ENCODE results near the gene MTFMT. TPM values are rescaled to one million over a fixed set of nuclear protein-coding genes. Genes with fewer than 3 reads are reported as not detected.

MTFMT gene
- total and polyA plus RNA-seq, 2 of the 13 experiments (the other 11 are each of a cell fraction or from before 2014, with no cell fraction given), result 9.9 to 23.2 TPM

DNA sequence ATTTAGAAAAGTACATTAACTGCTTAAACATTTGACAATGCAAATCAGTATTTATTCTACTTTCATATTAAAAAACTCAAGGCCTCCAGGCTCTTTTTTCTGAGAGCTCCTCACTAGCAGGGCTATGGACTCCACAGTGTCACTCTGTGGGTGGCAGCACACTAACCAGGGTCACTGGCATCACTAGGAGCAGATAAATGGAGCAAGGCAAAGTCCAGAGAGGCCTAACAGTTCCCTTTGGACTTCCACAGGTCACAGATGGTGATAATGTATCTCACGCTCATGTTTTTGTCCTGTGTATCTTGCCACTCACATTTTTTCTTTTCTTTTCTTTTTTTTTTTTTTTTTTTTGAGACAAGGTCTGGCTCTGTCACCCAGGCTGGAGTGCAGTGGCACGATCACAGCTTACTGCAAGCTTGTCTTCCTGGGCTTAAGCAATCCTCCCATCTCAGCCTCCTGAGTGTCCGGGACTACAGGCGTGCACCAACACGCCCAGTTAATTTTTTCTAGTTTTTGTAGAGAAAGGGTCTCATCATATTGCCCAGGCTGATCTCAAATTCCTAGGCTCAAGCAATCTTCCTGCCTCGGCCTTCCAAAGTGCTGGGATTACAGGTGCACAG lies 47.5 kb downstream of the MTFMT start (continued):
- TF ChIP-seq, protein P1, sequence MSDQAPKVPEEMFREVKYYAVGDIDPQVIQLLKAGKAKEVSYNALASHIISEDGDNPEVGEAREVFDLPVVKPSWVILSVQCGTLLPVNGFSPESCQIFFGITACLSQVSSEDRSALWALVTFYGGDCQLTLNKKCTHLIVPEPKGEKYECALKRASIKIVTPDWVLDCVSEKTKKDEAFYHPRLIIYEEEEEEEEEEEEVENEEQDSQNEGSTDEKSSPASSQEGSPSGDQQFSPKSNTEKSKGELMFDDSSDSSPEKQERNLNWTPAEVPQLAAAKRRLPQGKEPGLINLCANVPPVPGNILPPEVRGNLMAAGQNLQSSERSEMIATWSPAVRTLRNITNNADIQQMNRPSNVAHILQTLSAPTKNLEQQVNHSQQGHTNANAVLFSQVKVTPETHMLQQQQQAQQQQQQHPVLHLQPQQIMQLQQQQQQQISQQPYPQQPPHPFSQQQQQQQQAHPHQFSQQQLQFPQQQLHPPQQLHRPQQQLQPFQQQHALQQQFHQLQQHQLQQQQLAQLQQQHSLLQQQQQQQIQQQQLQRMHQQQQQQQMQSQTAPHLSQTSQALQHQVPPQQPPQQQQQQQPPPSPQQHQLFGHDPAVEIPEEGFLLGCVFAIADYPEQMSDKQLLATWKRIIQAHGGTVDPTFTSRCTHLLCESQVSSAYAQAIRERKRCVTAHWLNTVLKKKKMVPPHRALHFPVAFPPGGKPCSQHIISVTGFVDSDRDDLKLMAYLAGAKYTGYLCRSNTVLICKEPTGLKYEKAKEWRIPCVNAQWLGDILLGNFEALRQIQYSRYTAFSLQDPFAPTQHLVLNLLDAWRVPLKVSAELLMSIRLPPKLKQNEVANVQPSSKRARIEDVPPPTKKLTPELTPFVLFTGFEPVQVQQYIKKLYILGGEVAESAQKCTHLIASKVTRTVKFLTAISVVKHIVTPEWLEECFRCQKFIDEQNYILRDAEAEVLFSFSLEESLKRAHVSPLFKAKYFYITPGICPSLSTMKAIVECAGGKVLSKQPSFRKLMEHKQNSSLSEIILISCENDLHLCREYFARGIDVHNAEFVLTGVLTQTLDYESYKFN (CRISPR knock-in tag; conservative IDR thresholded peaks at IDR 0.05), result peak; percentile 79
- TF ChIP-seq TEAD3 (CRISPR knock-in tag; optimal IDR thresholded peaks at IDR 0.05; ENCODE audit: borderline replicate concordance) (peak; percentile 18), CHCHD3 (CRISPR knock-in tag; IDR thresholded peaks at IDR 0.05) (no peak), ZNF33A (CRISPR knock-in tag; IDR thresholded peaks at IDR 0.05; ENCODE audit: borderline replicate concordance) (no peak), DNMT3B (CRISPR knock-in tag; conservative IDR thresholded peaks at IDR 0.05) (no peak), HOXD1 (CRISPR knock-in tag; IDR thresholded peaks at IDR 0.05) (no peak), ZNF510 (CRISPR knock-in tag; IDR thresholded peaks at IDR 0.05; ENCODE audit: low read depth) (no peak), ZNF451 (CRISPR knock-in tag; IDR thresholded peaks at IDR 0.05) (no peak), PAWR (CRISPR knock-in tag; IDR thresholded peaks at IDR 0.05; ENCODE audit: borderline replicate concordance) (no peak), GATA4 (IDR thresholded peaks at IDR 0.05; ENCODE audit: borderline replicate concordance, low read depth) (no peak), ADNP (CRISPR knock-in tag; IDR thresholded peaks at IDR 0.05) (no peak), ZNF282 (IDR thresholded peaks at IDR 0.05; ENCODE audit: partially characterized antibody) (no peak)
- TF ChIP-seq, protein P2, sequence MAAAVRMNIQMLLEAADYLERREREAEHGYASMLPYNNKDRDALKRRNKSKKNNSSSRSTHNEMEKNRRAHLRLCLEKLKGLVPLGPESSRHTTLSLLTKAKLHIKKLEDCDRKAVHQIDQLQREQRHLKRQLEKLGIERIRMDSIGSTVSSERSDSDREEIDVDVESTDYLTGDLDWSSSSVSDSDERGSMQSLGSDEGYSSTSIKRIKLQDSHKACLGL (CRISPR knock-in tag; IDR thresholded peaks at IDR 0.05), result no peak
- TF ChIP-seq, protein P3, sequence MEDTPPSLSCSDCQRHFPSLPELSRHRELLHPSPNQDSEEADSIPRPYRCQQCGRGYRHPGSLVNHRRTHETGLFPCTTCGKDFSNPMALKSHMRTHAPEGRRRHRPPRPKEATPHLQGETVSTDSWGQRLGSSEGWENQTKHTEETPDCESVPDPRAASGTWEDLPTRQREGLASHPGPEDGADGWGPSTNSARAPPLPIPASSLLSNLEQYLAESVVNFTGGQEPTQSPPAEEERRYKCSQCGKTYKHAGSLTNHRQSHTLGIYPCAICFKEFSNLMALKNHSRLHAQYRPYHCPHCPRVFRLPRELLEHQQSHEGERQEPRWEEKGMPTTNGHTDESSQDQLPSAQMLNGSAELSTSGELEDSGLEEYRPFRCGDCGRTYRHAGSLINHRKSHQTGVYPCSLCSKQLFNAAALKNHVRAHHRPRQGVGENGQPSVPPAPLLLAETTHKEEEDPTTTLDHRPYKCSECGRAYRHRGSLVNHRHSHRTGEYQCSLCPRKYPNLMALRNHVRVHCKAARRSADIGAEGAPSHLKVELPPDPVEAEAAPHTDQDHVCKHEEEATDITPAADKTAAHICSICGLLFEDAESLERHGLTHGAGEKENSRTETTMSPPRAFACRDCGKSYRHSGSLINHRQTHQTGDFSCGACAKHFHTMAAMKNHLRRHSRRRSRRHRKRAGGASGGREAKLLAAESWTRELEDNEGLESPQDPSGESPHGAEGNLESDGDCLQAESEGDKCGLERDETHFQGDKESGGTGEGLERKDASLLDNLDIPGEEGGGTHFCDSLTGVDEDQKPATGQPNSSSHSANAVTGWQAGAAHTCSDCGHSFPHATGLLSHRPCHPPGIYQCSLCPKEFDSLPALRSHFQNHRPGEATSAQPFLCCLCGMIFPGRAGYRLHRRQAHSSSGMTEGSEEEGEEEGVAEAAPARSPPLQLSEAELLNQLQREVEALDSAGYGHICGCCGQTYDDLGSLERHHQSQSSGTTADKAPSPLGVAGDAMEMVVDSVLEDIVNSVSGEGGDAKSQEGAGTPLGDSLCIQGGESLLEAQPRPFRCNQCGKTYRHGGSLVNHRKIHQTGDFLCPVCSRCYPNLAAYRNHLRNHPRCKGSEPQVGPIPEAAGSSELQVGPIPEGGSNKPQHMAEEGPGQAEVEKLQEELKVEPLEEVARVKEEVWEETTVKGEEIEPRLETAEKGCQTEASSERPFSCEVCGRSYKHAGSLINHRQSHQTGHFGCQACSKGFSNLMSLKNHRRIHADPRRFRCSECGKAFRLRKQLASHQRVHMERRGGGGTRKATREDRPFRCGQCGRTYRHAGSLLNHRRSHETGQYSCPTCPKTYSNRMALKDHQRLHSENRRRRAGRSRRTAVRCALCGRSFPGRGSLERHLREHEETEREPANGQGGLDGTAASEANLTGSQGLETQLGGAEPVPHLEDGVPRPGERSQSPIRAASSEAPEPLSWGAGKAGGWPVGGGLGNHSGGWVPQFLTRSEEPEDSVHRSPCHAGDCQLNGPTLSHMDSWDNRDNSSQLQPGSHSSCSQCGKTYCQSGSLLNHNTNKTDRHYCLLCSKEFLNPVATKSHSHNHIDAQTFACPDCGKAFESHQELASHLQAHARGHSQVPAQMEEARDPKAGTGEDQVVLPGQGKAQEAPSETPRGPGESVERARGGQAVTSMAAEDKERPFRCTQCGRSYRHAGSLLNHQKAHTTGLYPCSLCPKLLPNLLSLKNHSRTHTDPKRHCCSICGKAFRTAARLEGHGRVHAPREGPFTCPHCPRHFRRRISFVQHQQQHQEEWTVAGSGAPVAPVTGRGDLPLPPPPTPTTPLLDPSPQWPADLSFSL (CRISPR knock-in tag; IDR thresholded peaks at IDR 0.05), result no peak
- TF ChIP-seq, protein P4, sequence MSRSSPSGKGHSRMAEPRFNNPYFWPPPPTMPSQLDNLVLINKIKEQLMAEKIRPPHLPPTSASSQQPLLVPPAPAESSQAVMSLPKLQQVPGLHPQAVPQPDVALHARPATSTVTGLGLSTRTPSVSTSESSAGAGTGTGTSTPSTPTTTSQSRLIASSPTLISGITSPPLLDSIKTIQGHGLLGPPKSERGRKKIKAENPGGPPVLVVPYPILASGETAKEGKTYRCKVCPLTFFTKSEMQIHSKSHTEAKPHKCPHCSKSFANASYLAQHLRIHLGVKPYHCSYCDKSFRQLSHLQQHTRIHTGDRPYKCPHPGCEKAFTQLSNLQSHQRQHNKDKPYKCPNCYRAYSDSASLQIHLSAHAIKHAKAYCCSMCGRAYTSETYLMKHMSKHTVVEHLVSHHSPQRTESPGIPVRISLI (CRISPR knock-in tag; IDR thresholded peaks at IDR 0.05; ENCODE audit: borderline replicate concordance), result peak; percentile 46; the same call in 1 of the 2 replicates
- TF ChIP-seq, protein P5, sequence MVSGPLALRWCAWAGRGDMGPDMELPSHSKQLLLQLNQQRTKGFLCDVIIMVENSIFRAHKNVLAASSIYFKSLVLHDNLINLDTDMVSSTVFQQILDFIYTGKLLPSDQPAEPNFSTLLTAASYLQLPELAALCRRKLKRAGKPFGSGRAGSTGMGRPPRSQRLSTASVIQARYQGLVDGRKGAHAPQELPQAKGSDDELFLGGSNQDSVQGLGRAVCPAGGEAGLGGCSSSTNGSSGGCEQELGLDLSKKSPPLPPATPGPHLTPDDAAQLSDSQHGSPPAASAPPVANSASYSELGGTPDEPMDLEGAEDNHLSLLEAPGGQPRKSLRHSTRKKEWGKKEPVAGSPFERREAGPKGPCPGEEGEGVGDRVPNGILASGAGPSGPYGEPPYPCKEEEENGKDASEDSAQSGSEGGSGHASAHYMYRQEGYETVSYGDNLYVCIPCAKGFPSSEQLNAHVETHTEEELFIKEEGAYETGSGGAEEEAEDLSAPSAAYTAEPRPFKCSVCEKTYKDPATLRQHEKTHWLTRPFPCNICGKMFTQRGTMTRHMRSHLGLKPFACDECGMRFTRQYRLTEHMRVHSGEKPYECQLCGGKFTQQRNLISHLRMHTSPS (CRISPR knock-in tag; IDR thresholded peaks at IDR 0.05; ENCODE audit: low read depth), result peak; percentile 71; the same call in 1 of the 2 replicates
